ENCODE data around the gene IER5.

GRCh38 chr1:181073638-181074037 lies 14.9 kb upstream of the IER5 start:
- no peak for TF ChIP-seq EZH2 (IDR thresholded peaks at IDR 0.05; ENCODE audit: low read length, unreplicated experiment)
- TF ChIP-seq CTCF (conservative IDR thresholded peaks at IDR 0.05; ENCODE audit: low read depth, low read length) = no peak
